Measurements from ENCODE around the gene EGFL6. TPM values are rescaled to one million over a fixed set of nuclear protein-coding genes. Genes with fewer than 3 reads are reported as not detected.
A peak's percentile ranks its signal among the peaks of the same experiment; 100 is the strongest.

The EGFL6 gene
- total and polyA plus RNA-seq, 12 donors: 1.00 TPM; not detected in 11

GRCh38 chrX:13649838-13650237 is 80.4 kb downstream of the EGFL6 start:
- no peaks in the 10 kb centered on the region for H3K27me3 ChIP-seq
- 67 to 84% (median 72%) methylated on average over 4 to 5 of the region's 5 CpGs for WGBS, 4 donors
- H3K36me3 ChIP-seq (replicated peaks in 1 of 2): no peaks in the 10 kb centered on the region
- intact Hi-C loops (cut with DNase I): loop anchor here in 1 of 2 donors (10.0 kb wide), 1 partner anchor 145 kb away; no protein-coding TSS in a partner anchor
- no peak overlapping the region for H3K27ac ChIP-seq
- peaks cover 9 to 24% of the 10 kb centered on the region in 2 donors for H3K4me1 ChIP-seq (replicated peaks in 1 of 2)
- no peak for DNase-seq
- no peaks in the 10 kb centered on the region for H3K9me3 ChIP-seq (replicated peaks in 1 of 3)
- no peak for TF ChIP-seq POLR2A (IDR thresholded peaks at IDR 0.05)
- no peak for TF ChIP-seq CTCF (IDR thresholded peaks at IDR 0.05)
- no peak overlapping the region for H3K4me3 ChIP-seq

- Histone ChIP-seq H3K36me3 (replicated peaks in 1 of 2) (no peaks in the 10 kb centered on the region), H3K9me3 (replicated peaks in 1 of 3) (no peaks in the 10 kb centered on the region), H3K4me1 (replicated peaks in 1 of 2) (peaks cover 9 to 24% of the 10 kb centered on the region in 2 donors), H3K4me3 (no peak overlapping the region), H3K27ac (no peak overlapping the region), H3K27me3 (no peaks in the 10 kb centered on the region)
- intact Hi-C loops (cut with DNase I): no loop called here
- no peak for TF ChIP-seq POLR2A (IDR thresholded peaks at IDR 0.05)
- no peak for TF ChIP-seq CTCF (IDR thresholded peaks at IDR 0.05)
- DNase-seq: no peak
- 97 to 100% (median 99%) methylated on average over 1 of the region's 1 CpG for WGBS, 4 donors
Observed at GRCh38 chrX:13650318-13650717, 80.9 kb downstream of the EGFL6 start.

- Histone ChIP-seq H3K9me3 (replicated peaks in 1 of 3) (no peaks in the 10 kb centered on the region), H3K27me3 (no peaks in the 10 kb centered on the region), H3K27ac (no peak overlapping the region), H3K4me1 (replicated peaks in 1 of 2) (peaks cover 9 to 24% of the 10 kb centered on the region in 2 donors), H3K4me3 (no peak overlapping the region), H3K36me3 (replicated peaks in 1 of 2) (no peaks in the 10 kb centered on the region)
- no peak for DNase-seq
- TF ChIP-seq CTCF (IDR thresholded peaks at IDR 0.05): no peak
- no peak for TF ChIP-seq POLR2A (IDR thresholded peaks at IDR 0.05)
- intact Hi-C loops (cut with DNase I): no loop called here
- WGBS, 4 donors: 49 to 80% (median 60%) methylated on average over 3 of the region's 3 CpGs
Observed at GRCh38 chrX:13651150-13651549, 81.7 kb downstream of the EGFL6 start.

GRCh38 chrX:13652287-13652793 is 82.9 kb downstream of the EGFL6 start:
- WGBS, 4 donors: 26 to 40% (median 32%) methylated on average over 7 of the region's 7 CpGs
- TF ChIP-seq POLR2A (IDR thresholded peaks at IDR 0.05) (no peak), CTCF (IDR thresholded peaks at IDR 0.05) (no peak)
- DNase-seq: no peak
- no peaks in the 10 kb centered on the region for H3K9me3 ChIP-seq (replicated peaks in 1 of 3)
- peaks cover 9 to 21% of the 10 kb centered on the region in 2 donors for H3K4me1 ChIP-seq (replicated peaks in 1 of 2)
- peak overlapping the region in 3 of 4 donors; percentile 15 to 63 (median 22) for H3K4me3 ChIP-seq
- no peaks in the 10 kb centered on the region for H3K27me3 ChIP-seq
- H3K27ac ChIP-seq: peak overlapping the region; percentile 35 to 97 (median 69)
- no peaks in the 10 kb centered on the region for H3K36me3 ChIP-seq (replicated peaks in 1 of 2)
- intact Hi-C loops (cut with DNase I): no loop called here
